DMS53 treated with DMSO at 0.1 percent for 48 hours (cell line): ENCODE results near the gene CIC.

Source experiments
- DNase-seq: peaks from one replicate; lab custom pipeline; 2025; ENCODE audit not compliant: unreplicated experiment; lab: John Stamatoyannopoulos, UW

The CIC gene

DNA sequence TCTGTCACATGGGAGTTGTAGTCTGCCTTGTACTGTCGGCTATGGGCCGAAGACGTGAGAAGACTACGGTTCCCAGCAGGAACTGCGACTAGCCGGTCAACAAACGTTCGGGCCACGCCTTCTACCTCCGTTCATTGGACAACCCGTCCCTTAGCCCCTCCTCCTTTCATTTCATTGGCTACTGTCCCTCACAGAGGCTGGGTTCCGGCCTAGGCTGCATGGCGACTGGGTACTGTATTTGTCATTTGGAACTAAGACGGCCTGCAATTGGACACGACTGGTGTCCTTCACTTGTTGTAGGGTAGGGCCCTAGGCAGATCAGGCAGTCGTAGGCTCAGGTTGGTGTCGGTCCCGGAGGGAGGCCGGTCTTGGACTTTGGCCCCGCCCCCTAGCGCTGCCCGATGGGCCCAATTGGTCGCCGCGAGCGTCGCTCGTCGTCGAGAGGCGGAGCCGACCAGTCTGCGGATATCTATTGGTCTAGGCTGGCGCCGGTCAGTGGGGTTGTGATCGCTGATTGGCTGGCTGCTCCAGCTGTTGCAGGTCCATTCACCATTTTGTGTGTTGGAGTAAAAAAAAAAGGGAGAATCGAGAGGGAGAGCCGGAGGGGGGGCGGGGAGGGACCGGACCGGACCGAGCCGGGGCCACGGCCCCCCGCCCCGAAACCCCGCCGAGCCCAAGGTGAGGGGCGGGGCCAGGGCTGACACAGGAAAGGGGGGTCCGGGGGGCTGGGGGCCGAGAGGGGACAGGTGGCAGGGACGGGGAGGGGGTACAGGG, at the start of gene CIC:
Gene CIC, plus strand, starts transcription at position 549 of the 774 bp plus-strand sequence. CDS start 2,532 bp downstream, outside the sequence.
- DNase-seq = peak; percentile 100

DNA sequence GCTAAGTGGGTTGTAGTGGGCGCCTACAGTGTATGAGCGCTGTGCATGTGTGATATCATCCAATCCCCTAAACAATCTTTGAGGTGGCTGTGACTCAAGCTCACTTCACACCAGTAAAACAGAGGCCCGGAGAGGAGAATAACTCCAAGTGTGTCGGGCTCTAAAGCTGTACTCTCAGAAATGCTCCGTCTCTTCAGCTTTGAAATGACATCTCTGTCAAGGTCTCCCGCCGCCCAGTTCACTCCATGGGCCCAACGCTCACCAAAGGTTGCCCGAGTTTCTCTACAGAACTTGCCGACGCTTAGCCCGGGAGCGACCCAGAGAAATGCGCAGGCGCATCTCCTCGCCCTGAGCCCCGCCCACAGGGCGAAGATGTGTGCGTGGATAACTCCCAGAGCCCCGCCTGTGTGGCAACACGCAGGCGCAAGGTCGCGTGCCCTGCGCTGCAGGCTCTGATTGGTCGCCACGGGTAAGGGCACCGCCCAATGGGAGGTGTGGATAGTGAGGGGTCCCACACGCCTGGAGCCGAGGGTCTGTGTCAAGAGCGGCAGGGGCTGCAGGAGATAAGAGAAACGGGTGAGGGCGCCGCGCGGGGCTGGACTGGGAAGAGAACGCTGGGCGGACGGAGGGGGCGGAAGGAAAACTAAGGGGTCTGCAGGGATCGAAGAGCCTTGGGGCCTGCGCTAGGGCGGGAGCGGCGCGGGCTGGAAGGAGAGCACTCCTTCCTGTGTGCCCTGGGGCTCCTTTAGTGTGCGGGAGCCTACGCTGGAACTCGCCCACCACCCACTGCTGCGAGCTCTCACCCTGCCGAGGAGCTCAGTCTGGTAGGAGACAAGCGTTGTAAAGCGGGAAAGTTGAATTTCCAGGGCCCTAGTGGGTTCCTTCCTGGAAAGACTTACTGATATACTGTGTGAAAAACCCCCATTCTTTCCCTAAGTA, 49.0 kb upstream of the CIC start, which contains the start of gene ZNF526:
Gene ZNF526, plus strand, starts transcription at position 501 of the 939 bp plus-strand sequence. CDS start 4,092 bp downstream, outside the sequence.
- DNase-seq = peak; percentile 95

DNA sequence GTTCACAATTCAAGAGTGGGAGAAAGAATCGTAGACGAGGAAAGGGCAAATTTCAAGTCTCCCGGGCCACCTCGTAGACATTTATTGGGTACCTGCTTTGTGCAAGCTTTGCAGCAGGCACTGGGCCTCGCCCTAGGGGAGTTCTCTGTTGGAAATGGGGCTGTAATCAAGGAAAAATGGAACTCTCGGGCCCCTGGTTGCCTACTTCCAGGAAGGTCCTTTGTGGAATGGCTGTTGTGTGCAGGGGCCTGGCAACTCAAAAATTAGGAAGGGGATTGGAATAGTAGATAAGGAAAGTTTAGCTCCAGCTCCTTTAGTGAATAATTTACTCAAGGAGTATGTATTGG, 48.3 kb upstream of the CIC start:
- DNase-seq = no peak

DNA sequence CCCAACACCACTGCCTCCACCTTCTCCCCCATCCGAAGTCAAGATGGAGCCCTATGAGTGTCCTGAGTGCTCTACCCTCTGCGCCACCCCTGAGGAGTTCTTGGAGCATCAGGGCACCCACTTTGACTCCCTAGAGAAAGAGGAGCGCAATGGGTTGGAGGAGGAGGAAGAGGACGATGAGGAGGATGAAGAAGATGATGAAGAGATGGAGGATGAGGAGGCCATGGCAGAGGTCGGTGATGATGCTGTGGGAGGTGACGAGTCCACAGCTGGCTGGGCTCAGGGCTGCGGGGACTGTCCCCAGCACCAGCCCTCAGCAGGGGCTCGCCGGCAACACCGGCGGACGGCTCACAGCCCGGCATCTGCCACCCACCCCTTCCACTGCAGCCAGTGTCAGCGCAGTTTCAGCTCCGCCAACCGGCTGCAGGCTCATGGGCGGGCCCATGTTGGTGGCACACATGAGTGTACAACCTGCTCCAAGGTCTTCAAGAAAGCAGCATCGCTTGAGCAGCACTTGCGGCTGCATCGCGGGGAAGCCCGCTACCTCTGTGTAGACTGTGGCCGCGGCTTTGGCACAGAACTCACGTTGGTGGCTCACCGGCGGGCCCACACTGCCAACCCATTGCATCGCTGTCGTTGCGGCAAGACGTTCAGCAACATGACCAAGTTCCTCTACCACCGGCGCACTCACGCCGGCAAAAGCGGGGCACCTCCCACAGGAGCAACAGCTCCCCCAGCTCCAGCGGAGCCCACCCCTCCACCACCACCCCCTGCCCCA, 43.9 kb upstream of the CIC start:
- no peak for DNase-seq

DNA sequence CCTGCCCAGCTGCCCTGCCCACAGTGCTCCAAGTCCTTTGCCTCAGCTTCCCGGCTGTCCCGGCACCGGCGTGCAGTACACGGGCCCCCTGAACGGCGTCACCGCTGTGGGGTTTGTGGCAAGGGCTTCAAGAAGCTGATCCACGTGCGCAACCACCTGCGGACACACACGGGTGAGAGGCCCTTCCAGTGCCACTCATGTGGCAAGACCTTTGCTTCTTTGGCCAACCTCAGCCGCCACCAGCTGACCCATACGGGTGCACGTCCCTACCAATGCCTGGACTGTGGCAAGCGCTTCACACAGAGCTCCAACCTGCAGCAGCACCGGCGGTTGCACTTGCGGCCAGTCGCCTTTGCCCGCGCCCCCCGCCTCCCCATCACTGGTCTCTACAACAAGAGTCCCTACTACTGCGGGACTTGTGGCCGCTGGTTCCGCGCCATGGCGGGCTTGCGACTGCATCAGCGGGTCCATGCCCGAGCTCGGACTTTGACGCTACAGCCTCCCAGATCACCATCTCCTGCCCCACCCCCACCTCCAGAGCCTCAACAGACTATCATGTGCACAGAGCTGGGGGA, 43.2 kb upstream of the CIC start:
- no peak for DNase-seq

DNA sequence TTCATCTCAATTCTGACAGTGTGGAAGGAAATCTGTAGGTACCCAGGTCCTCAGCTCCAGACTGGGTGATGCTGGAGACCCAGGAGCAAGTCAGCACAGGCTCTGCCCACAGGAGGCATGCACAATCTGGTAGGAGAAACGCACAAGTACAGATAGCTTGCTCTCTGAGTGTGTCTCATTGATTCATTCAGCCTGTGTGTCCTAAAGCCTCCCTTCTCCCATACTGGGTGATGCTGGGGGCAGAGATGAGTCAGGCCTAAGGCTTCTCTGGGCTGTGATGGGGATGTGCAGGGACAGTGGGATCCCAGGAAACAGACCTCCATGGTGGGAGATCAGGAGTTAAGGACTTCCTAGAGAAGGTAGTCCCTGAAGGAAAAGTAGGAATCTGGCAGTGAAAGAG, 42.2 kb upstream of the CIC start:
- DNase-seq = no peak

DNA sequence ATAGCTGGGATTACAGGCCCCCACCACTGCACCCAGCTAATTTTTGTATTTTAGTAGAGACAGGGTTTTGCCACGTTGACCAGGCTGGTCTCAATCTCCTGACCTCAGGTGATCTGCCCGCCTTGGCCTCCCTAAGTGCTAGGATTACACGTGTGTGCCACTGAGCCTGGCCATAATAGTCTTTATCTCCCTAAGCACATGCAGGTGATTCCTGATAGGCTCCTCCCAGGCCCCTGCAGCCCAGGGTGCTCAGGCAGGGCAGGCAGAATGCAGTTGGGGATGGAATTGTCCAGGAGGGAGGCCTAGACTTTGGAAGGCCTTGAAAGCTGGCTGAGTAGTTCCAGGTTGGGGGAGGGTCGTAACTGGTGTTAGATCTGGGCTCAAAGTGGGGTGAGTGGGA, 40.4 kb upstream of the CIC start:
- no peak for DNase-seq

DNA sequence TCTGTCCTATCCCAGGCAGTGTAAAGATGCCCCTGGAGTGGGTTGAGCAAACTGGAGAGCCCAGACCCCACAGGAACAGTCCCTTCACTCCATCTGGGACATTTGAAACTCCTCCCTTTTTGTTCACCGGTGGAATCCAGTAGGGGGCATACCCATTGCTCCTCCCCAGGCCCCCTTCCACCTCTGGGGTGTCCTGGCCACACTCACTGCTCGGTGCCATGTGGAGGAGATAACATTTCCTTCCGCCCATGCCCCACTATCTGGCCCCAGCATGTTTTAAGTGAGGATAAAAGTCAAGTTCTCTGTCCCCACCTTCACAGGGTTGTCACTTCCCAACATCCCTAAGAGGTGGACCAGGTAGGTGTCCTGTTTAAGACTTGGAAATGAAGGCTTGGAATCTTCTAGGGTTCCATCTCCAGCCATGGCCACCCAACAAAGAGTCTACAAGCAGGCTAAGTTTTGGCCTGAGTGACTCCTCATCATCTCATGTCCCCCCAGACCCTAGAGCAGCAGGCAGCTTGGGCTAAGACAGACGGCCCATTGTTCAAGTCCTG, 39.7 kb upstream of the CIC start:
- DNase-seq = no peak

DNA sequence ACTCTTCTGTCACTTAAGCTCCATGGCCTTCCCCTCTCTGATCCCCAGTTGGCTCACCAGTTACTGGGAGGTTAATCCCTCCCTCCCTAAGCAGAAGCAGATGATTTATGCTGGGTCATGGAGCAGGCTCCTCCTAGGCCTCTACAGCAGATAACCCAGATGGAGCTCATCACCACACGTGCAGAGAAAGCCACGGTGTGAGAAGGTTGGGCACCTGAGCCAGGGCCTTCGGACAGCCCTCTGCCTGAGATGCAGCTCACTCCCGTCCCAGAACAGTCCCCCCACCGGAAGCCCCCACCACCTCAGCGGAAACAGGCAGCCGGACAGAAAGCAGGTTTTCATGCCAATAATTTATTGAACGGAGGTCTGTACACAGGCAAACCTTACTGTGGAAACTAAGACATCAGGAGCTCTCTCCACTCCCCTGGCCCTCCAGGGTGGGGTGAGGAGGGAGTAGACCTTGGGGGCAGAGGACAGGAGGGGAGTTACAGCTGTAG, 39.1 kb upstream of the CIC start:
- no peak for DNase-seq

DNA sequence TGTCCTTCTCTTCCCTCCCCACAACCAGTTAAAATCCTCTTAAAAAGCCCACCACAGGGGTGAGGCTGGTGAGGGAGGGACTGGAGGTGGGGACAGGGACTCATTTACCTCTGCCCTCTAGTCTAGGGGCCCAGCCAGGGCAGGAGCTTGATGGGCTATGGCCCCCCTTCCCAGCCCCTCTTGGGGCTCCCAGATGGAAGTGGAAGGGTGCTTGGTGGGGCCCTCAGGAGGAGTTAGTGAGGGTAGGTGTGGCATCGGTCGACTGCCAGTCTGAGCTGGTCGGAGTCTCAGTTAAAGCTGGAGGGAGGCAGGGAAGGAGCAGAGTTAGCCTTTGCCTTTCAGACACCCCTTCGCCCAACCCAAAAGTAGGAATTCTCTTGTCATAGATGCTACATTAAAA, 38.5 kb upstream of the CIC start:
- no peak for DNase-seq

DNA sequence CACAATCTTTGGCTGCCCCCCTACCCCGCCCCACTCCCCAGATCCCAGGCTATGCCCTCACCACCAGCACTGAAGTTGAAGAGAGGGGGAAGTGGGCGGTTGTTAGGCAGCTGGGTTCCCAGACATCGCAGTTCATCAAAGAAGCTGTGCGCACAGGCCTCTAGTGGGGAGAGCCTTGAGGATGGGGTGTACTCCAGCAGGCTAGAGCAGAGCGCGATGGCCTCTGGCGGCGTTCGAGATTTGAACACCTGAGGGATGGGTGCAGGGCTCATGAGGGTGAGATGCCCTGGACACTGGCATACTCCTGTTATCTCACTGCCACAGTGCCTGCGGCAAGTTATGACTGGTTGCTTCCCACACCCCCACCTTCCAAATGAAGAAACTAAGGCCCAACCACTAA, 36.6 kb upstream of the CIC start:
- no peak for DNase-seq

DNA sequence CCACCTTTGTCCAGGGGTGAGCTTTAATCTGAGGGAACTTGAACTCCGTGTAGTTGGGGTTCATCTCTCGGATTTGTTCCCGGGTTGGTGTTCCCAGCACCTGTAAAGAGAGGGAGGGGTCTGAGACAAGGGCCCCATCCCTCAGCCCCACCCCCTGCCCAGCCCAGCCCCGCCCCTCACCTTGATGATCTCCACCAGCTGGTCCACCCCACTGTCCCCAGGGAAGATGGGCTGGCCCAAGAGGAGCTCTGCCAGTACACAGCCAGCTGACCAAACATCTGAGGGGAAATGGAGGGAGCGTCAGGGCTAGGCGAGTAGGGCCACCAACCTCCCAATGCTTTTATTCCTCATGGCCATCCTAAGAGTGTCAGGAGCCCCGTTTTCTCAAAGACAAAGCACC, 35.9 kb upstream of the CIC start:
- DNase-seq = no peak

DNA sequence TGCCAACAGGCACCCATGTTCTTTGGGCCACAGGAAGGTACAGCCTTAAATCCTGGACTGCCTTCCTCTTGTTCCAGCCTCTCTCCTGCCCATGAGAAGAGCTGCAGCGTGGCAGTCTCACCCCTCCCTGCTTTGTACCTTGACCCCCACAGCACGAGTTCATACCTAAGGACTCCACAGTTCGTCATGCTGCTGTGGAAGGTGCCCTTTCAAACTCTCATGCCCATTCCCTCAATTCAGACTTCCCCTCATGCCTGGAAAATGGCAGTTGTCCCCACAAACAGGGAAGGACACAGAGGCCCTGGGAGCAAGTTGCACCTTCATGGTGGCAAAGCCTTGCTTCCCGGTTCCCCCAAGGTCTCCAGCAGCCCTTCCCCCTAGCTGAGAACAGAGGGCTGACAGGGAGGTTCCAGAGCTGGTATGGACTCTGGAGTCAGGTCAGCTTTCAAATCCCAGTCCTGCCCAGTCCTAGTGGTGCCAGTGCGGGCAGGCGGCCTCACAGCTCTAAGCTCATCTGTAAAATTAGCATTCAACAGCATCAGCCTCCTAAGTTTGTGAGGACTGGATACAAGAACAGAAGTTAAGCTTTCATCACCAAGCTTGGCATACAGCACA, 35.3 kb upstream of the CIC start:
- DNase-seq = no peak

DNA sequence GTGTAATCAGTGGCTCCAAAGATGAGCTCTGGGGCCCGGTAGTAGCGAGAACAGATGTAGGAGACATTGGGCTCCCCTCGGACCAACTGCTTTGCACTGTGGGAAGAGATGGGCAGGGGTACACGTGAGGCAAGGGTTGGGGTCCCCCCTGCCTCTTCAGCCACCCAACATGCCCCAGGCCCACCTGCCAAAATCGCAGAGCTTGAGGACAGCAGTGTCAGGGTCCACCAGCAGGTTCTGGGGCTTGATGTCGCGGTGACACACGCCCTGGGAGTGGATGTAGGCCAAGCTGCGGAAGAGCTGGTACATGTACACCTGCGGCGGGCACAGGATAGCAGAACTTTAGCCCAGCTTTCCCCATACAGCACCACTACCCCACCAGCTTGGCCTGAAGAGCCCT, 34.7 kb upstream of the CIC start:
- no peak for DNase-seq

DNA sequence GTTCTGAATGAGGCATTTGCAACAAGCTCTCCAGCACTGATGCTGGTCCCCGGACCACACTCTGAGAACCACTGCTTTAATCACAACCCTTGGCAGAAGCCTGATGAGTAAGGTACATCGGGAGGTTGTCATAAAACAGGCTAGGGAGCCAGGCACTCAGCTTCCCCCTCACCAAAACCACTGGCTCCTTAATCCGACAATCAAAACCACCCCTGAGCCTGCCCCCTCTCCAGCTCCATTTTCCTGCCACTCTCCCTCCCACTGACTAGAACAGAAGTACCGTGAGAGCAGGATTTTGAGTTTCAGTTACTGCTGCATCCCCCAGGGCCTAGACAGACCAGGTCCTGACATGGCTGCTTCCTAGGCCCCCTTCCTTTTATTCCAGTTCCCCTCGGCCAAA, 33.9 kb upstream of the CIC start:
- no peak for DNase-seq

DNA sequence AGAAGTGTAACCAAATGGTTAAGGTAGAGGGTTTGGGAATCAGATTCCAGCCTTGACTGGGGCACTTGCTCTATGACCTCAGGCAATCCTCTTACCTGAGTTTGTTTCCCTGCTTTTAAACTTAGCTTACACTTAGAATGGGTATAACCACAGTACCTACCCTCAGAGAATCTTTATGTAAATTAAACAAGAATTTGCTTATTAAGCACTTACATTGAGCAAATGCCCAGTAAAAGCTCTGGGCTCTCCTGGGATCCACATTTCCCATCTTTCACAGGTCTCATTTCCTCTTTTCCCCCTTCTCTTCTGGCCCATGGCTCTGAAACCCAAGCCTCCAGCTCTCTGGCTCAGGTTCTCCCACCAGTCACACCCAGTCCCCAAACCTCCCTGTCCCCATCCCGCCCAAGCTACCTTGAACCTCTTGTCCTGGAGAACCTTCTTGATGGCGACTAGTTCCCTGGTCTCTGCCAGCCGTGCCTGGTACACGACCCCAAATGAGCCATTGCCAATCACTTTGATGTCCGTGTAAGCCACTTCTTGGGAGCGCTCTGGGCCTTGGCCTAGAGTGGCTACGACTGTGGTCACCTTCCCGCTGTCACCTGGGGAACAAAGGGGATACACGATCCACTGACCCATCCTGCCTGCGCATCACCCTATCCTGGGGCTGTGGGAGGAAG, 29.4 kb upstream of the CIC start:
- DNase-seq = no peak

DNA sequence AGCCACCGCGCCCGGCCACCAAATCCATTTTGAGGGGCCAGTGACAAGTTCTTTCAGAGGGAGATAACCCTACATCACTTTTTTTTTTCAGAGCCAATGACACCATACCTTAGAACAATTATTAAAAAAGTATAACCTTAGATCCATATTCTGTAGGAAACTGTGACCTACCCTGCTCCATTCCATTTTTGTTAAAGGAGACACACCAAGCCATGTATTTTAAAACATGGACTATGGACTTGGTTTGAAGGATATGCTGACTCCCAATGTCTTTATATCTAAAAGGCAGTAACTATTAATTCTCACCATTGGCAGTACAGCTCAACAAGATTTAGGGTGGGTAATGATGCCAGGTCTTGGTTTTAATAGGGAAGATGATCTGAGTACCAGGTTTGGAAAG, 27.8 kb upstream of the CIC start:
- no peak for DNase-seq

DNA sequence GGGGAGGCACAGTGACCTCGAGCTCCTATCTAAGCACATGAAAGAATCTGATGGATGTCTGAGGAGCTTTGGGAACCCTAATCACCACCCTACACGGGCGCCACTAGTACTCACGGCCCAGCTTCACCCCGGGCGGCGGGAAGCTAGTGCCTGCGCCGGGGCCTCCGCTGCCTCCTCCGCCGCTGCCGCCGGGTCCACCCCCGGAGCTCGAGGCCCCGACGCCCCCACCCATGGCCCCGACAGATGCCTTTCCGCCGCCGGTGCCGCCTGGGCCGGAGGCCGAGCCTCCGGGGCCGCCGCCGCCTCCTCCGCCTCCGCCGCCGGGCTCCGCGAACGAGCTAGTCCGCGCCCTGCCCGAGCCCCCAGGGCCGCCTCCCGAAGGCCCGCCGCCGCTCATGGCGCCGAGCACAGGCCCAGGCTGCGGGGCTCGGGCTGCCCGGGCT, 27.0 kb upstream of the CIC start:
- DNase-seq = no peak
